HEK293 (cell line): Measurements from ENCODE around the gene KRTAP10-1.

Experiments used
- CTCF ChIA-PET: fragments of 350-600 bp; formaldehyde crosslinking; extraction: SDS; loops from one replicate; lab custom pipeline; 2021; ENCODE audit warnings: antibody characterized with exemption; lab: Yijun Ruan, JAX
- POLR2A ChIA-PET: fragments of 300-600 bp; formaldehyde crosslinking; extraction: SDS; loops from one replicate; lab custom pipeline; 2020; ENCODE audit warnings: antibody characterized with exemption, inconsistent platforms; lab: Yijun Ruan, JAX
- H3K27ac ChIP-seq: fragments of 200-500 bp; sonication (Bioruptor generic); 2 replicates; pipeline ENCODE4 v1.5.1; 2014; ENCODE audit warnings: low read depth, low read length, control low read depth, inconsistent platforms; ENCODE audit errors: extremely low read depth
- H3K36me3 ChIP-seq, 2 experiments: fragments of 200-500 bp in 1 of 2; sonication (Bioruptor generic) in 1 of 2; 1 replicate in 1 of 2; 2 replicates in 1 of 2; pipeline ENCODE4 v1.5.1; 2014 to 2017; ENCODE audit warnings: inconsistent platforms in 2 of 2, low read length in 2 of 2; ENCODE audit not compliant: control insufficient read depth in 2 of 2, insufficient read depth in 1 of 2
- H3K4me1 ChIP-seq: fragments of 200-500 bp; sonication (Bioruptor generic); 2 replicates; pipeline ENCODE4 v1.5.1; 2014; ENCODE audit warnings: mild to moderate bottlenecking, low read length, inconsistent platforms; ENCODE audit not compliant: control insufficient read depth, insufficient read depth
- H3K4me3 ChIP-seq: 2 replicates; pipeline ENCODE4 v1.5.1; 2011; ENCODE audit warnings: low read depth, mild to moderate bottlenecking, control low read depth, low read length, moderate library complexity
- H3K9me3 ChIP-seq: fragments of 200-500 bp; sonication (Bioruptor generic); 2 replicates; pipeline ENCODE4 v1.5.1; 2014; ENCODE audit warnings: low read depth, low read length, inconsistent platforms; ENCODE audit not compliant: control insufficient read depth, insufficient read depth
- GLIS1 ChIP-seq: fragments of 450-650 bp; formaldehyde crosslinking; IDR thresholded peaks from 2 replicates; pipeline ENCODE4 v1.5.1; 2016; ENCODE audit warnings: missing biosample characterization, missing genetic modification characterization
- ZBTB1 ChIP-seq: fragments of 450-650 bp; formaldehyde crosslinking; IDR thresholded peaks from 2 replicates; pipeline ENCODE4 v1.5.1; 2016; ENCODE audit warnings: missing biosample characterization, missing genetic modification characterization
- ZBTB21 ChIP-seq: fragments of 450-650 bp; formaldehyde crosslinking; IDR thresholded peaks from 2 replicates; pipeline ENCODE4 v1.5.1; 2017; ENCODE audit warnings: missing biosample characterization, missing genetic modification characterization
- ZEB2 ChIP-seq: fragments of 450-650 bp; formaldehyde crosslinking; IDR thresholded peaks from 2 replicates; pipeline ENCODE4 v1.5.1; 2016; ENCODE audit warnings: missing biosample characterization, missing genetic modification characterization
- ZFP37 ChIP-seq: fragments of 450-650 bp; formaldehyde crosslinking; IDR thresholded peaks from 2 replicates; pipeline ENCODE4 v1.5.1; 2016; ENCODE audit warnings: missing biosample characterization, missing genetic modification characterization
- ZNF473 ChIP-seq: fragments of 450-650 bp; formaldehyde crosslinking; IDR thresholded peaks from 2 replicates; pipeline ENCODE4 v1.5.1; 2017; ENCODE audit warnings: missing biosample characterization, missing genetic modification characterization
- ZNF514 ChIP-seq: fragments of 450-650 bp; formaldehyde crosslinking; IDR thresholded peaks from 2 replicates; pipeline ENCODE4 v1.5.1; 2016; ENCODE audit warnings: missing biosample characterization, missing genetic modification characterization
- ZNF521 ChIP-seq: fragments of 450-650 bp; formaldehyde crosslinking; IDR thresholded peaks from 2 replicates; pipeline ENCODE4 v1.5.1; 2017; ENCODE audit warnings: missing biosample characterization, mild to moderate bottlenecking, missing genetic modification characterization
- ZNF791 ChIP-seq: fragments of 450-650 bp; formaldehyde crosslinking; IDR thresholded peaks from 2 replicates; pipeline ENCODE4 v1.5.1; 2016; ENCODE audit warnings: missing biosample characterization, missing genetic modification characterization
- TF ChIP-seq, protein P1 (sequence below): fragments of 450-650 bp; formaldehyde crosslinking; IDR thresholded peaks from 2 replicates; pipeline ENCODE4 v1.5.1; 2017; ENCODE audit warnings: missing biosample characterization, missing genetic modification characterization
- TF ChIP-seq, protein P2 (sequence below): fragments of 450-650 bp; formaldehyde crosslinking; IDR thresholded peaks from 2 replicates; pipeline ENCODE4 v1.5.1; 2017; ENCODE audit warnings: missing biosample characterization, missing genetic modification characterization
- TF ChIP-seq, protein P3 (sequence below): fragments of 450-650 bp; formaldehyde crosslinking; IDR thresholded peaks from 2 replicates; pipeline ENCODE4 v1.5.1; 2016; ENCODE audit warnings: missing biosample characterization, missing genetic modification characterization
- TF ChIP-seq, protein P4 (sequence below): fragments of 450-650 bp; IDR thresholded peaks from 2 replicates; pipeline ENCODE4 v1.5.1; 2018; ENCODE audit warnings: missing biosample characterization, mild to moderate bottlenecking, missing genetic modification characterization
- TF ChIP-seq, protein P5 (sequence below): fragments of 450-650 bp; formaldehyde crosslinking; IDR thresholded peaks from 2 replicates; pipeline ENCODE4 v1.5.1; 2016; ENCODE audit warnings: missing biosample characterization, missing genetic modification characterization
- TF ChIP-seq, protein P6 (sequence below): fragments of 450-650 bp; formaldehyde crosslinking; IDR thresholded peaks from 2 replicates; pipeline ENCODE4 v1.5.1; 2016; ENCODE audit warnings: missing biosample characterization, missing genetic modification characterization, borderline replicate concordance

Gene KRTAP10-1

DNA sequence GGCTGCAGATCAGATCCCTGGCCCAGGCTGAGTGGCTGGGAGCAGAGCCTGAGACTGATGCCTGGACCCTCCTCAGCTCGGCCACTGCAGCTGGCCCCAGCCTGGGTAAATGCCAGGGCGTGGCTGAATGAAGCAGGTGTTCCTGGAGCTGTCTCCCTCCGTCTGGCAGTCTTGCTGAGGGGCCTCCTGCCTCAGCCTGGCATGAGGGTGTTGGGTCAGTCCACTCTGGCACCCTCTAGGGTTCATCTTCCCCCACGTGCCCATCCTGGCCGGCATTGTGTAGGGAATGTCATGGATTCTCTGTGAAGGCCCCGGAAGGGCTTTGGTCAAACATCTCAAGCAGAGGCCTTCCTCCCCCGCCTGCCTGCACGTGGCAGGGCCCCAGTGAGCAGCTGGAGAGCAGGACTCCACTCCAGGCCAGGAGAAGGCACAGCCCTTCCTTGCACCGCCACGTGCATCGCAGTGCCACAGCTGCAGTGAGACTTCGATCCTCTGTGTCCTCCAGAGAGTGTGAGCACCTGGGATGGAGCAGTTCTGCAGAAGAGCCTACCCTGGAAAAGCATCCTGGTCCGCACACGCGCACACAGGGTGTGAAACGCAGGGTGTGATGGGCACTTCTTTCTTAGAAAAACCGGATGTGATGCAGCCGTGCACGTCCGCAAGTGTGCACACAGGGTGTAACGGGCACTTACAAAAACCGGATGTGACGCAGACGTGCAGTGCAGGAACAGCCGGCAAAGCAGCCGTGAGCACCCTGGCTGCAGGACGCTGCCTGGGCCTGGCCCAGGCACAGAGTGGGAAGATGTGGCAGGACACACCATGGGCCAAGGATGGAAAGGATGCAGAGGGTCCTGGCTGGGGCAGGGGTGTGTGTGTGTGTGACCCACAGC, 28.9 kb upstream of the KRTAP10-1 start:
- H3K4me1 ChIP-seq: no peaks in the 10 kb centered on the region
- no peak overlapping the region for H3K4me3 ChIP-seq
- no peak overlapping the region for H3K27ac ChIP-seq
- no peaks in the 10 kb centered on the region for H3K36me3 ChIP-seq
- TF ChIP-seq, protein P1, sequence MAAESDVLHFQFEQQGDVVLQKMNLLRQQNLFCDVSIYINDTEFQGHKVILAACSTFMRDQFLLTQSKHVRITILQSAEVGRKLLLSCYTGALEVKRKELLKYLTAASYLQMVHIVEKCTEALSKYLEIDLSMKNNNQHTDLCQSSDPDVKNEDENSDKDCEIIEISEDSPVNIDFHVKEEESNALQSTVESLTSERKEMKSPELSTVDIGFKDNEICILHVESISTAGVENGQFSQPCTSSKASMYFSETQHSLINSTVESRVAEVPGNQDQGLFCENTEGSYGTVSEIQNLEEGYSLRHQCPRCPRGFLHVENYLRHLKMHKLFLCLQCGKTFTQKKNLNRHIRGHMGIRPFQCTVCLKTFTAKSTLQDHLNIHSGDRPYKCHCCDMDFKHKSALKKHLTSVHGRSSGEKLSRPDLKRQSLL (tag by site-specific recombination): no peak
- TF ChIP-seq, protein P2, sequence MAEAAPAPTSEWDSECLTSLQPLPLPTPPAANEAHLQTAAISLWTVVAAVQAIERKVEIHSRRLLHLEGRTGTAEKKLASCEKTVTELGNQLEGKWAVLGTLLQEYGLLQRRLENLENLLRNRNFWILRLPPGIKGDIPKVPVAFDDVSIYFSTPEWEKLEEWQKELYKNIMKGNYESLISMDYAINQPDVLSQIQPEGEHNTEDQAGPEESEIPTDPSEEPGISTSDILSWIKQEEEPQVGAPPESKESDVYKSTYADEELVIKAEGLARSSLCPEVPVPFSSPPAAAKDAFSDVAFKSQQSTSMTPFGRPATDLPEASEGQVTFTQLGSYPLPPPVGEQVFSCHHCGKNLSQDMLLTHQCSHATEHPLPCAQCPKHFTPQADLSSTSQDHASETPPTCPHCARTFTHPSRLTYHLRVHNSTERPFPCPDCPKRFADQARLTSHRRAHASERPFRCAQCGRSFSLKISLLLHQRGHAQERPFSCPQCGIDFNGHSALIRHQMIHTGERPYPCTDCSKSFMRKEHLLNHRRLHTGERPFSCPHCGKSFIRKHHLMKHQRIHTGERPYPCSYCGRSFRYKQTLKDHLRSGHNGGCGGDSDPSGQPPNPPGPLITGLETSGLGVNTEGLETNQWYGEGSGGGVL (tag by site-specific recombination): no peak
- TF ChIP-seq ZNF521 (tag by site-specific recombination): no peak
- TF ChIP-seq, protein P3, sequence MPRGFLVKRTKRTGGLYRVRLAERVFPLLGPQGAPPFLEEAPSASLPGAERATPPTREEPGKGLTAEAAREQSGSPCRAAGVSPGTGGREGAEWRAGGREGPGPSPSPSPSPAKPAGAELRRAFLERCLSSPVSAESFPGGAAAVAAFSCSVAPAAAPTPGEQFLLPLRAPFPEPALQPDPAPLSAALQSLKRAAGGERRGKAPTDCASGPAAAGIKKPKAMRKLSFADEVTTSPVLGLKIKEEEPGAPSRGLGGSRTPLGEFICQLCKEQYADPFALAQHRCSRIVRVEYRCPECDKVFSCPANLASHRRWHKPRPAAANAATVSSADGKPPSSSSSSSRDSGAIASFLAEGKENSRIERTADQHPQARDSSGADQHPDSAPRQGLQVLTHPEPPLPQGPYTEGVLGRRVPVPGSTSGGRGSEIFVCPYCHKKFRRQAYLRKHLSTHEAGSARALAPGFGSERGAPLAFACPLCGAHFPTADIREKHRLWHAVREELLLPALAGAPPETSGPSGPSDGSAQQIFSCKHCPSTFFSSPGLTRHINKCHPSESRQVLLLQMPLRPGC: no peak
- TF ChIP-seq, all 188 proteins: peak for 0
- ChIA-PET POLR2A (no interaction called here), CTCF (interaction anchor here (0.6 kb wide), 1 partner anchor 59 kb away, joined by 4 read pairs; no protein-coding TSS in a partner anchor)
- no peaks in the 10 kb centered on the region for H3K9me3 ChIP-seq

DNA sequence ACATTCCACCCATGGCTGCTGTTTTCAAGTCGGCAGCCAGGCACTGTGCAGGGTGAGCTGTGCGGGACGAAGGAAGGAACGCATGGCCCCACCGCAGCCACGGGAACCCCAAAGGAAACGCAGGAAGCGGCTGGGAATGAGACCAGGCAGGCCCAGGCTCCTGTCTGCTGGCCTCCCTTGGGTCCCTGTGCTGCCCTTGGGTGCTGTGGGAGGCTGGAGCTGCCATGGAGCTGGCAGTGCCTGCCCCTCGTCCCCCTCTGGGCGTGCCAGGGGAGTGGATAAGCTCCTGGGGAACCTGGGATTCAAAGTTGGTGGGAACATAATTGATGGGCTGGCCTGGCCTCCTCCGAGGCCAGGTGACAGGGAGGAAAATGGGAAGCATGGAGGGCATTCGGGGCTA, 28.3 kb upstream of the KRTAP10-1 start:
- H3K4me3 ChIP-seq: no peak overlapping the region
- TF ChIP-seq ZNF473 (tag by site-specific recombination): no peak
- TF ChIP-seq, protein P4, sequence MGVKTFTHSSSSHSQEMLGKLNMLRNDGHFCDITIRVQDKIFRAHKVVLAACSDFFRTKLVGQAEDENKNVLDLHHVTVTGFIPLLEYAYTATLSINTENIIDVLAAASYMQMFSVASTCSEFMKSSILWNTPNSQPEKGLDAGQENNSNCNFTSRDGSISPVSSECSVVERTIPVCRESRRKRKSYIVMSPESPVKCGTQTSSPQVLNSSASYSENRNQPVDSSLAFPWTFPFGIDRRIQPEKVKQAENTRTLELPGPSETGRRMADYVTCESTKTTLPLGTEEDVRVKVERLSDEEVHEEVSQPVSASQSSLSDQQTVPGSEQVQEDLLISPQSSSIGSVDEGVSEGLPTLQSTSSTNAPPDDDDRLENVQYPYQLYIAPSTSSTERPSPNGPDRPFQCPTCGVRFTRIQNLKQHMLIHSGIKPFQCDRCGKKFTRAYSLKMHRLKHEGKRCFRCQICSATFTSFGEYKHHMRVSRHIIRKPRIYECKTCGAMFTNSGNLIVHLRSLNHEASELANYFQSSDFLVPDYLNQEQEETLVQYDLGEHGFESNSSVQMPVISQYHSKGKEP (tag by site-specific recombination): no peak
- TF ChIP-seq, all 188 proteins: peak for 0
- no peak overlapping the region for H3K27ac ChIP-seq
- H3K9me3 ChIP-seq: no peaks in the 10 kb centered on the region
- ChIA-PET POLR2A (no interaction called here), CTCF (interaction anchor here (0.6 kb wide), 1 partner anchor 58 kb away, joined by 4 read pairs; no protein-coding TSS in a partner anchor)
- H3K36me3 ChIP-seq: no peaks in the 10 kb centered on the region
- no peaks in the 10 kb centered on the region for H3K4me1 ChIP-seq

DNA sequence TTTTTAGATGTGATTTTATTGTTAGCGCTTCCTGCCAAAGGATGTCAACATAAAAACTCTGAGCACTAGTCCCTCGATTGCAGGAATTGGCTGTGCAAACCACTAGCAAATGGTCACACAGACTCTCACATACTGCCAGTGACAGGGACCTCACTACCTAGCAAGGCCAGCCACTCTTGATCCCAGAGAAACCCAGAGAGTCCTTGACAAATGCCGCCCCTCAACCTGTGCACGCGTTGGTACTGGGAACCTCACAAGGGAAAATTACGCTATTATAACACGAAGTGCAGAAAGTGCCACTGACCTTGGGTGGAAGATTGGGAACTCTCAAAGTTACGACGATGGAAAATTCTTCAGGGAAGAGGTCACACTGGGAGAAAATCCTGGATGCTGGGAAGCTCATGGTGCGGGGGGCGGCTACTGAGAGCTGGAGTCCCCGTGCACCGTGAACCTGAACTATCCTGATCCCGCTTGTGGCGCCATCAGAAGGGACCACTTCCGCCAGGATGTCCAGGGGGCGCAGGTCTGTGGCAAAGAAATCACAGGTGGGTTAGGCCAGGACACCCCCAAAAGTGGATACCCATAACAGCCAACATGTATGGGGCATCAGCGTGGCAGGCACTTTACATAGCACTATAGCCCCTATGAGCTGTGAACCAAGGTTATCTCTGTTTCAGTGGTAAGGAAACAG, 27.6 kb upstream of the KRTAP10-1 start:
- Histone ChIP-seq H3K27ac (no peak overlapping the region), H3K4me3 (no peak overlapping the region), H3K36me3 (no peaks in the 10 kb centered on the region), H3K4me1 (no peaks in the 10 kb centered on the region), H3K9me3 (no peaks in the 10 kb centered on the region)
- ChIA-PET POLR2A (no interaction called here), CTCF (interaction anchor here (0.6 kb wide), 1 partner anchor 58 kb away, joined by 4 read pairs; no protein-coding TSS in a partner anchor)
- no peak for TF ChIP-seq ZBTB1 (tag by site-specific recombination)
- TF ChIP-seq, protein P5, sequence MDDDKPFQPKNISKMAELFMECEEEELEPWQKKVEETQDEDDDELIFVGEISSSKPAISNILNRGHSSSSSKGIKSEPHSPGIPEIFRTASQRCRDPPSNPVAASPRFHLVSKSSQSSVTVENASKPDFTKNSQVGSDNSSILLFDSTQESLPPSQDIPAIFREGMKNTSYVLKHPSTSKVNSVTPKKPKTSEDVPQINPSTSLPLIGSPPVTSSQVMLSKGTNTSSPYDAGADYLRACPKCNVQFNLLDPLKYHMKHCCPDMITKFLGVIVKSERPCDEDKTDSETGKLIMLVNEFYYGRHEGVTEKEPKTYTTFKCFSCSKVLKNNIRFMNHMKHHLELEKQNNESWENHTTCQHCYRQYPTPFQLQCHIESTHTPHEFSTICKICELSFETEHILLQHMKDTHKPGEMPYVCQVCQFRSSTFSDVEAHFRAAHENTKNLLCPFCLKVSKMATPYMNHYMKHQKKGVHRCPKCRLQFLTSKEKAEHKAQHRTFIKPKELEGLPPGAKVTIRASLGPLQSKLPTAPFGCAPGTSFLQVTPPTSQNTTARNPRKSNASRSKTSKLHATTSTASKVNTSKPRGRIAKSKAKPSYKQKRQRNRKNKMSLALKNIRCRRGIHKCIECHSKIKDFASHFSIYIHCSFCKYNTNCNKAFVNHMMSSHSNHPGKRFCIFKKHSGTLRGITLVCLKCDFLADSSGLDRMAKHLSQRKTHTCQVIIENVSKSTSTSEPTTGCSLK: no peak
- TF ChIP-seq ZEB2 (tag by site-specific recombination): no peak
- no peak for TF ChIP-seq ZNF514 (tag by site-specific recombination)
- TF ChIP-seq, protein P2 (tag by site-specific recombination): no peak
- no peak for TF ChIP-seq GLIS1 (tag by site-specific recombination)
- no peak for TF ChIP-seq ZFP37 (tag by site-specific recombination)
- TF ChIP-seq ZNF791 (tag by site-specific recombination): no peak
- TF ChIP-seq, protein P6, sequence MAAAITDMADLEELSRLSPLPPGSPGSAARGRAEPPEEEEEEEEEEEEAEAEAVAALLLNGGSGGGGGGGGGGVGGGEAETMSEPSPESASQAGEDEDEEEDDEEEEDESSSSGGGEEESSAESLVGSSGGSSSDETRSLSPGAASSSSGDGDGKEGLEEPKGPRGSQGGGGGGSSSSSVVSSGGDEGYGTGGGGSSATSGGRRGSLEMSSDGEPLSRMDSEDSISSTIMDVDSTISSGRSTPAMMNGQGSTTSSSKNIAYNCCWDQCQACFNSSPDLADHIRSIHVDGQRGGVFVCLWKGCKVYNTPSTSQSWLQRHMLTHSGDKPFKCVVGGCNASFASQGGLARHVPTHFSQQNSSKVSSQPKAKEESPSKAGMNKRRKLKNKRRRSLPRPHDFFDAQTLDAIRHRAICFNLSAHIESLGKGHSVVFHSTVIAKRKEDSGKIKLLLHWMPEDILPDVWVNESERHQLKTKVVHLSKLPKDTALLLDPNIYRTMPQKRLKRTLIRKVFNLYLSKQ (tag by site-specific recombination): no peak
- TF ChIP-seq ZBTB21 (tag by site-specific recombination): no peak
